B cell (primary cell): ENCODE data around the gene ANLN. TPM values are rescaled to one million over a fixed set of nuclear protein-coding genes. Genes with fewer than 3 reads are reported as not detected.

ENCODE experiments used
- ATAC-seq: fragments of 200-7000 bp; cut with Tn5 transposase; one replicate; pipeline ENCODE4 v1.10.0; 2021; ENCODE audit warnings: low read depth, mild to moderate bottlenecking, moderate number of reproducible peaks, moderate library complexity
- CTCF ChIA-PET: fragments of 350-600 bp; sonication (Branson Sonifier 250); formaldehyde crosslinking; loops from one replicate; lab custom pipeline; 2021; ENCODE audit warnings: antibody characterized with exemption, inconsistent platforms; lab: Charles Lee
- POLR2A ChIA-PET: fragments of 350-600 bp; sonication (Branson Sonifier 250); formaldehyde crosslinking; loops from one replicate; lab custom pipeline; 2021; ENCODE audit warnings: antibody characterized with exemption; lab: Charles Lee
- DNase-seq: peaks from one replicate; pipeline ENCODE4 v3.0.0; 2013
- H2AFZ ChIP-seq: 2 replicates; pipeline ENCODE4 v1.6.1; 2012; ENCODE audit warnings: mild to moderate bottlenecking, low read depth, low read length; ENCODE audit not compliant: insufficient read depth, poor library complexity, severe bottlenecking
- H3K27ac ChIP-seq, 2 donors: 1 replicate in 1 of 2; 2 replicates in 1 of 2; pipeline ENCODE4 v1.5.1; 2012 to 2013; ENCODE audit warnings: low read length in 2 of 2, mild to moderate bottlenecking in 2 of 2, moderate library complexity in 1 of 2
- H3K27me3 ChIP-seq, 4 experiments: fragments of 200-600 bp in 1 of 4; sonication (generic) in 1 of 4; replicated peaks in 1 of 4; 1 replicate in 2 of 4; 2 replicates in 2 of 4; pipeline versions ENCODE4 v1.6.1 to v1.7.0; 2013 to 2016; ENCODE audit warnings: low read length in 3 of 4, mild to moderate bottlenecking in 2 of 4, mixed read lengths in 1 of 4, moderate library complexity in 1 of 4; ENCODE audit not compliant: insufficient read depth in 4 of 4, control insufficient read depth in 3 of 4; ENCODE audit errors: control extremely low read depth in 1 of 4
- H3K36me3 ChIP-seq, 2 experiments: replicated peaks in 1 of 2; 1 replicate in 1 of 2; 2 replicates in 1 of 2; pipeline versions ENCODE4 v1.6.1 to v1.7.1; 2013; ENCODE audit warnings: low read length in 1 of 2; ENCODE audit not compliant: insufficient read depth in 2 of 2, control insufficient read depth in 1 of 2; ENCODE audit errors: control extremely low read depth in 1 of 2, extremely low read depth in 1 of 2
- H3K4me1 ChIP-seq, 2 donors: fragments of 200-600 bp in 1 of 2; sonication (generic) in 1 of 2; 1 replicate in 1 of 2; 2 replicates in 1 of 2; pipeline versions ENCODE4 v1.5.1 to v1.6.1; 2013 to 2017; ENCODE audit warnings: low read length in 2 of 2; ENCODE audit not compliant: control insufficient read depth in 2 of 2, insufficient read depth in 2 of 2
- H3K4me2 ChIP-seq: replicated peaks from 2 replicates; pipeline ENCODE3; 2012; ENCODE audit warnings: mild to moderate bottlenecking, low read depth, low read length; ENCODE audit not compliant: poor library complexity, severe bottlenecking
- H3K4me3 ChIP-seq, 5 experiments: fragments of 200-600 bp in 1 of 5; sonication (generic) in 1 of 5; 1 replicate in 3 of 5; 2 replicates in 2 of 5; pipeline versions ENCODE4 v1.5.1 to v1.7.0; 2011 to 2016; ENCODE audit warnings: low read length in 4 of 5, mild to moderate bottlenecking in 4 of 5, low read depth in 2 of 5, control low read depth in 1 of 5, moderate library complexity in 1 of 5; ENCODE audit not compliant: insufficient read depth in 1 of 5; ENCODE audit errors: control extremely low read depth in 1 of 5, extremely low read depth in 1 of 5
- H3K79me2 ChIP-seq: fragments of 200-600 bp; sonication (generic); one replicate; pipeline ENCODE4 v1.6.0; 2016; ENCODE audit warnings: low read length; ENCODE audit not compliant: control insufficient read depth, insufficient read depth
- H3K9ac ChIP-seq: fragments of 200-600 bp; sonication (generic); 2 replicates; pipeline ENCODE4 v1.6.1; 2017; ENCODE audit warnings: mild to moderate bottlenecking, low read length, moderate library complexity
- H3K9me3 ChIP-seq, 3 donors: one replicate each; pipeline versions ENCODE4 v1.6.1 to v1.7.1; 2013; ENCODE audit warnings: low read length in 2 of 3; ENCODE audit not compliant: control insufficient read depth in 2 of 3, insufficient read depth in 1 of 3; ENCODE audit errors: control extremely low read depth in 1 of 3
- H4K20me1 ChIP-seq: 2 replicates; pipeline ENCODE4 v1.6.0; 2012; ENCODE audit warnings: mild to moderate bottlenecking, low read length; ENCODE audit not compliant: insufficient read depth, control insufficient read depth, poor library complexity, severe bottlenecking
- H3K27ac Mint-ChIP-seq: one replicate; pipeline ENCODE4 v1.8.0; 2021; ENCODE audit warnings: mixed read lengths
- H3K27me3 Mint-ChIP-seq: one replicate; pipeline ENCODE4 v1.8.0; 2021; ENCODE audit warnings: mixed read lengths
- H3K4me1 Mint-ChIP-seq: one replicate; pipeline ENCODE4 v1.8.0; 2021; ENCODE audit warnings: mixed read lengths
- H3K4me3 Mint-ChIP-seq: one replicate; pipeline ENCODE4 v1.8.0; 2021; ENCODE audit warnings: mixed read lengths
- H3K9me3 Mint-ChIP-seq: one replicate; pipeline ENCODE4 v1.8.0; 2022; ENCODE audit warnings: mixed read lengths; ENCODE audit not compliant: insufficient read depth
- CTCF ChIP-seq: fragments of 200-600 bp; IDR thresholded peaks from one replicate; pipeline ENCODE4 v1.8.0; 2022; ENCODE audit warnings: antibody characterized with exemption, mild to moderate bottlenecking
- EZH2 ChIP-seq: IDR thresholded peaks from 2 replicates; pipeline ENCODE4 v1.6.1; 2012; ENCODE audit warnings: borderline replicate concordance, low read depth, mild to moderate bottlenecking, moderate library complexity, low read length; ENCODE audit not compliant: insufficient read depth, poor library complexity, severe bottlenecking
- WGBS: methylation state at CpG from one replicate; pipeline ENCODE4 v1.1.5; 2013; ENCODE audit warnings: missing lambda C conversion rate; ENCODE audit not compliant: insufficient coverage; 5-methylcytosine and 5-hydroxymethylcytosine counted together
- intact Hi-C: fragments of 100-400 bp; cut with micrococcal nuclease; formaldehyde crosslinking; loops from one replicate; pipeline ENCODE4 v1.10.0; 2022
- polyA plus RNA-seq: library from polyadenylated mRNA; depleted of rRNA; stranded (reverse); fragments of >200 nt; gene quantifications from 2 replicates; pipeline ENCODE4 v1.2.3, GENCODE V29; 2012
- total RNA-seq, 2 donors: library from RNA; stranded (reverse); fragments of 120-200 nt in 1 of 2; gene quantifications; 1 replicate in 1 of 2; 2 replicates in 1 of 2; pipeline versions ENCODE4 v1.2.3 to v1.2.4, GENCODE V29; 2013 to 2022

ANLN gene
- total and polyA plus RNA-seq, 2 donors (not counting 1 experiment from before 2014, with no cell fraction given), result 0.19 to 0.32 TPM

DNA sequence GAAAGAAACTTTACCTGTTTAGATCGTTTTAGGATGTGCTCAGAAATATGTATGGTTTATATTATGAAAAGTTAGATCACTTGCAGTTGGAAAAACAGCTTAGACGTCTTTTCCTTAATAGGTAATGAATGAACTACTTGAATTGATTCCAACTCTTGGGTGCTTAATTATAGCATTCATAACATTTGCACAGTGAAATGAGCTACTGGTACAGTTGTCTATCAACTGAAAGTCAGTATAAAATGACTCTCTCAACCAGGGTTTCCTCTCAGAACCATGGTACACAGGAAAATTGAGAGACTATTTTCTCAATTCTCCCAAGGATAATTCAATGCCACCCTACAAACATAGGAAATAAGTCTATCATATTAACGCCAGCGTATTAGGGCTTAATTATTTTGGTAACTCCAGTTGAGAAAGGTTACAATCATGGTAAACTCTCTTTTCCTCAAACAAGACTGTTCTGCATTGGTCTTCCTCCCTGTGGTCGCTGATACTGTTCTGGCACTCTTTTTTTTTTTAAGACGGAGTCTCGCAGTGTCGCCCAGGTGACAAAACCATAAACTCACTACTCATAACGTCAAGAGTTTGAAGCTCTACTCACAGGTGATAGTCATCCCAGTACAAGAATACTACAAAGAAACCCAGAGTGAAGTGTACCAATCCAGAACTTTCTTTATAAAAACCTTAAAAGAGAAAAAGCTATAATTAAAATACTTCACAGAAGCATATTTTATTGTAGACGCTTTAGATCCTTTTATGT is 2.0 kb downstream of the ANLN start:
- no peaks in the 10 kb centered on the region for H3K9me3 ChIP-seq
- no peak for ATAC-seq
- H4K20me1 ChIP-seq, result no peaks in the 10 kb centered on the region
- intact Hi-C loops, result no loop called here
- no peaks in the 10 kb centered on the region for H3K36me3 ChIP-seq
- ChIA-PET CTCF (interaction anchor here (0.6 to 0.8 kb wide), 2 partner anchors 24 to 1824 kb away, joined by 3 to 4 read pairs; a partner anchor contains a TSS), POLR2A (no interaction called here)
- H3K4me3 ChIP-seq, result peak overlapping the region in 1 of 5 experiments; percentile 11
- peaks cover 10% of the 10 kb centered on the region for H3K27me3 Mint-ChIP-seq
- H3K4me1 ChIP-seq, result peaks cover 12 to 17% of the 10 kb centered on the region in 2 donors
- H3K27ac Mint-ChIP-seq, result no peak overlapping the region
- no peak overlapping the region for H2AFZ ChIP-seq
- H3K27ac ChIP-seq, result no peak overlapping the region
- H3K4me1 Mint-ChIP-seq, result peaks cover 27% of the 10 kb centered on the region
- no peaks in the 10 kb centered on the region for H3K9me3 Mint-ChIP-seq
- H3K79me2 ChIP-seq, result peaks cover 27% of the 10 kb centered on the region
- H3K4me2 ChIP-seq, result peak overlapping the region; percentile 96
- no peak for TF ChIP-seq EZH2
- no peak for TF ChIP-seq CTCF
- no peak overlapping the region for H3K9ac ChIP-seq
- peak; percentile 29 for DNase-seq
- 25% methylated on average over 4 of the region's 10 CpGs for WGBS
- H3K4me3 Mint-ChIP-seq, result peak overlapping the region; percentile 58
- H3K27me3 ChIP-seq, result peaks cover 0 to 5% (median under 1%) of the 10 kb centered on the region in 4 experiments

DNA sequence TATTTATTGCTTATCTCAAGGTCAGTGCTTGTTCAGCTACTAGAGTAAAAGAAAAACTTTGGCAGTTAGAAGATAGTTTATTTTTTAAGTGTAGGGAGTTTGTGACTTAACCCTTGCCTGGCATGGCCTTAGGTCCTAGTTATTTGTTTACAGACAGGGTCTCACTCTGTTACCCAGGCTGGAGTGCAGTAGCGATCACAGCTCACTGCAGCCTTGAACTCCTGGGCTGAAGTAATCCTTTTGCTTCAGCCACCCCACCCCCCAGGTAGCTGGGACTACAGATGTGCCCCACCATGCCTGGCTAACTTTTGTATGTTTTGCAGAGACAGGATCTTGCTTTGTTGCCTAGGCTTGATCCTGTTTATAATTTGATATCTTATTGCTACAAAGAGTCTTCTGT is 4.2 kb downstream of the ANLN start:
- intact Hi-C loops, result no loop called here

More for the DNA sequence above, 4.2 kb downstream of the ANLN start:
- ChIA-PET POLR2A (no interaction called here), CTCF (no interaction called here)
- Histone ChIP-seq H3K79me2 (peaks cover 30% of the 10 kb centered on the region), H4K20me1 (no peaks in the 10 kb centered on the region), H3K4me1 (peaks cover 12 to 17% of the 10 kb centered on the region in 2 donors), H3K27ac (no peak overlapping the region), H2AFZ (no peak overlapping the region), H3K36me3 (no peaks in the 10 kb centered on the region), H3K27me3 (peaks cover 0 to 5% (median 2%) of the 10 kb centered on the region in 4 experiments), H3K4me2 (no peak overlapping the region), H3K4me3 (no peak overlapping the region), H3K9me3 (no peaks in the 10 kb centered on the region), H3K9ac (no peak overlapping the region)
- no peak for ATAC-seq
- H3K27me3 Mint-ChIP-seq, result peaks cover 10% of the 10 kb centered on the region
- H3K4me3 Mint-ChIP-seq, result no peak overlapping the region
- peaks cover 23% of the 10 kb centered on the region for H3K4me1 Mint-ChIP-seq
- H3K27ac Mint-ChIP-seq, result no peak overlapping the region
- TF ChIP-seq EZH2 (no peak), CTCF (no peak)
- DNase-seq, result no peak
- WGBS, result 100% methylated on average over 1 of the region's 1 CpG
- no peaks in the 10 kb centered on the region for H3K9me3 Mint-ChIP-seq
